Peyer's patch (tissue), 4 donors: Measurements from ENCODE around the gene PAOX. TPM values are rescaled to one million over a fixed set of nuclear protein-coding genes. Genes with fewer than 3 reads are reported as not detected.

ENCODE experiments used
- DNase-seq, 3 donors: peaks; one replicate each; pipeline ENCODE4 v3.0.0-alpha.2; 2017 to 2019
- H3K27ac ChIP-seq, 4 donors: fragments of 200-600 bp; sonication (generic); one replicate each; pipeline ENCODE4 v1.5.1; 2016 to 2019
- H3K27me3 ChIP-seq, 2 donors: fragments of 200-600 bp; sonication (generic); one replicate each; pipeline ENCODE4 v1.5.1; 2019
- H3K36me3 ChIP-seq, 3 donors: fragments of 200-600 bp; sonication (generic); one replicate each; pipeline ENCODE4 v1.5.1; 2016 to 2019
- H3K4me1 ChIP-seq, 4 donors: fragments of 200-600 bp; sonication (generic); one replicate each; pipeline ENCODE4 v1.5.1; 2016 to 2019
- H3K4me3 ChIP-seq, 4 donors: fragments of 200-600 bp; sonication (generic); 1 replicate in 3 of 4; 2 replicates in 1 of 4; pipeline ENCODE4 v1.5.1; 2016 to 2019; ENCODE audit warnings: mild to moderate bottlenecking in 1 of 4
- H3K9me3 ChIP-seq, 4 donors: fragments of 200-600 bp; sonication (generic); one replicate each; pipeline ENCODE4 v1.5.1; 2016 to 2019; ENCODE audit warnings: mild to moderate bottlenecking in 1 of 4
- POLR2A ChIP-seq, 2 donors: fragments of 450-650 bp; IDR thresholded peaks; one replicate each; pipeline ENCODE4 v1.5.1; 2017; ENCODE audit warnings: antibody characterized with exemption in 2 of 2, mild to moderate bottlenecking in 2 of 2, moderate library complexity in 2 of 2
- total RNA-seq, 4 donors: library from RNA; depleted of rRNA; stranded (reverse); fragments of >200 nt; gene quantifications; one replicate each; pipeline ENCODE4 v1.1.0, GENCODE V29; 2016
- TF ChIP-seq, protein P1 (sequence below), 6 experiments: fragments of 450-650 bp in 4 of 6; fragments of 200-600 bp in 2 of 6; sonication (generic) in 1 of 6; IDR thresholded peaks; one replicate each; pipeline ENCODE4 v1.5.1; 2017 to 2019; ENCODE audit warnings: antibody characterized with exemption in 6 of 6, mild to moderate bottlenecking in 3 of 6, moderate library complexity in 1 of 6

The PAOX gene
- total RNA-seq, 4 donors from 2014 or later, result 19.8 to 53.7 (median 36.9) TPM

GRCh38 chr10:133396035-133396624 is 17.1 kb downstream of the PAOX start:
- DNase-seq, result peak in 1 of 3 donors; percentile 41
- TF ChIP-seq, protein P1, sequence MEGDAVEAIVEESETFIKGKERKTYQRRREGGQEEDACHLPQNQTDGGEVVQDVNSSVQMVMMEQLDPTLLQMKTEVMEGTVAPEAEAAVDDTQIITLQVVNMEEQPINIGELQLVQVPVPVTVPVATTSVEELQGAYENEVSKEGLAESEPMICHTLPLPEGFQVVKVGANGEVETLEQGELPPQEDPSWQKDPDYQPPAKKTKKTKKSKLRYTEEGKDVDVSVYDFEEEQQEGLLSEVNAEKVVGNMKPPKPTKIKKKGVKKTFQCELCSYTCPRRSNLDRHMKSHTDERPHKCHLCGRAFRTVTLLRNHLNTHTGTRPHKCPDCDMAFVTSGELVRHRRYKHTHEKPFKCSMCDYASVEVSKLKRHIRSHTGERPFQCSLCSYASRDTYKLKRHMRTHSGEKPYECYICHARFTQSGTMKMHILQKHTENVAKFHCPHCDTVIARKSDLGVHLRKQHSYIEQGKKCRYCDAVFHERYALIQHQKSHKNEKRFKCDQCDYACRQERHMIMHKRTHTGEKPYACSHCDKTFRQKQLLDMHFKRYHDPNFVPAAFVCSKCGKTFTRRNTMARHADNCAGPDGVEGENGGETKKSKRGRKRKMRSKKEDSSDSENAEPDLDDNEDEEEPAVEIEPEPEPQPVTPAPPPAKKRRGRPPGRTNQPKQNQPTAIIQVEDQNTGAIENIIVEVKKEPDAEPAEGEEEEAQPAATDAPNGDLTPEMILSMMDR (IDR thresholded peaks at IDR 0.05), result no peak
- no peak for TF ChIP-seq POLR2A (IDR thresholded peaks at IDR 0.05)
- H3K27ac ChIP-seq, result no peak overlapping the region
- peaks cover 0 to 53% (median 0%) of the 10 kb centered on the region in 3 donors for H3K36me3 ChIP-seq
- peaks cover 0 to 11% (median 7%) of the 10 kb centered on the region in 4 donors for H3K4me1 ChIP-seq
- no peaks in the 10 kb centered on the region for H3K27me3 ChIP-seq
- no peaks in the 10 kb centered on the region for H3K9me3 ChIP-seq
- H3K4me3 ChIP-seq, result no peak overlapping the region

DNA sequence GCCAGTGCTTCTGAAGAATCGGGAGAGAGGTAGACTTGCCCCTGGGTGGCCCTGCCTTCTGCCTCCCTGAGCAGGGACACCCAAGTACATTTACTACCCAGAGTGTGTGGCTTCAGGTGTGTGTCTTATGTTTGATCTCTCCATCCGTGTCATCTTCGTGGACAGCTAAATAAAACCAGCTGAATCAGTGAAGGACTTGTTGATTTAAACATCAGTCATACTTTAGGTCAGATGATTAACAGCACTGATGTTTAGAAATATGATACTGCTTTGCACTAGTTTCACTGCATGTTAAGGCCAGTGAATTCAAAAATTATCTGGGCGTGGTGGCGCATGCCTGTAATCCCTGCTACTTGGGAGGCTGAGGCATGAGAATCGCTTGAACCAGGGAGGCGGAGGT is 18.9 kb downstream of the PAOX start:
- TF ChIP-seq, protein P1 (IDR thresholded peaks at IDR 0.05), result no peak
- TF ChIP-seq POLR2A (IDR thresholded peaks at IDR 0.05), result no peak
- DNase-seq, result peak in 1 of 3 donors; percentile 30
- Histone ChIP-seq H3K27me3 (no peaks in the 10 kb centered on the region), H3K4me3 (no peak overlapping the region), H3K36me3 (peaks cover 0 to 63% (median 0%) of the 10 kb centered on the region in 3 donors), H3K9me3 (no peaks in the 10 kb centered on the region), H3K4me1 (peaks cover 0 to 7% (median 4%) of the 10 kb centered on the region in 4 donors), H3K27ac (no peak overlapping the region)

DNA sequence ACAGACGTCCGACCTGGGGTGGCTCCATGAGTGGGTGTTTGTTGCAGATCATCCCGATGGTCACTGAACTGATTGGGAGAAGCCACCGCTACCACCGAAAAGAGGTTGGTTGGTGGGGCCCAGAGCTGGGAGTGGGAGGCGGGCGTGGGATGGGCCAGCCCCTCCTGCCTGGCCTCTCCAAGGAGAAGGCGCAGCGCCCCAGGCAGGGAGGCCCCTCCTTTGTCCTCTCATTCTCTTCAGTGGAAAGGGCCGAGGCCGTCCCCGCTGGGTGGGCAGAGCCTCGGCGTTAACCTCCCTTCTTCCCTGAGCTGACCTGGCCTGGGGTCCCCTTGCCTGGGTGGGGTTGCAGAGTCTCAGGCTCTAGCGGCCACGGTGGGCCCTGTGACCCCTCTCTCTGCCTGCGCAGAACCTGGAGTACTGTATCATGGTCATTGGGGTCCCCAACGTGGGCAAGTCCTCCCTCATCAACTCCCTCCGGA is 20.1 kb downstream of the PAOX start:
- peak in 1 of 3 donors; percentile 41 for DNase-seq
- peaks cover 0 to 69% (median 0%) of the 10 kb centered on the region in 3 donors for H3K36me3 ChIP-seq
- TF ChIP-seq, protein P1 (IDR thresholded peaks at IDR 0.05), result no peak
- TF ChIP-seq POLR2A (IDR thresholded peaks at IDR 0.05), result no peak
- H3K4me3 ChIP-seq, result no peak overlapping the region
- no peak overlapping the region for H3K27ac ChIP-seq
- peaks cover 0 to 7% (median 3%) of the 10 kb centered on the region in 4 donors for H3K4me1 ChIP-seq
- H3K9me3 ChIP-seq, result no peaks in the 10 kb centered on the region
- no peaks in the 10 kb centered on the region for H3K27me3 ChIP-seq

DNA sequence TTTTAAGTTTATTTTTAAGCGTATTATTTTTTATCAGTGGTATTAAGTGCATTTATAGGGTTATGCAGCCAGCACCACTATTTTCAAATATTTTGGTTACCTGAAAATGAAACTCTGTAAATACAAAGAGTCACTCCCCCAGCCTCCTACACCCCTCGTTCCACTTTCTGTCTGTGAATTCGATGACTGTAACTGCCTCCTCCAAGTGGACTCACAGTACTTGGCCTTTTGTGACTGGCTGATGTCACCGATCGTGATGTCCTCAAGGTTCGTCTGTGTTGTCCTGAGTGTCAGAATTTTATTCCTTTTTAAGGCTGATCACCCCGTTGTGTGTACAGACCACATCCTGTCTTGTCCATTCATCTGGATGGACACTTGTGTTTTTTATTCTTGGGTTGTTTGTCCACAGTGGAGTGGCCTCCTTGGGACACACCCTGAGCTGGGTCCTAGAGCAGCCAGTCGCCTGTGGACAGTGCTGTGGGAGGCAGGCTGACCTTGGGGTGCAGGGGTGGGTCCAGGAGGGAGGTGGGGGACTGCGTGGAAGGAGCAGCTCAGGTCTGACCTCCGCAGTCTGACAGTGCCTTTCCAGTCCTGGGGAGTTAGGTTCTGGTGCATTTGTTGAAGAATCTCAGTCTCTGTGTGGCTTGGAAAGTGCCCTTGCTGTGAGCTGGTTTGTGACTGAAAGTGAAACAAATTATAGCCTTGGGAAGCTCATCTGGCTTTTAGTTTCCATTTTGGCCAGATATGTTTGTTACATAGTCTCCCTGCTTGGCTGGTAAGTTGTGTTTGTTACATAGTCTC is 21.8 kb downstream of the PAOX start:
- H3K9me3 ChIP-seq, result no peaks in the 10 kb centered on the region
- H3K36me3 ChIP-seq, result peaks cover 0 to 80% (median 0%) of the 10 kb centered on the region in 3 donors
- no peaks in the 10 kb centered on the region for H3K27me3 ChIP-seq
- DNase-seq, result peak in 1 of 3 donors; percentile 40
- no peaks in the 10 kb centered on the region for H3K4me1 ChIP-seq
- peak overlapping the region; percentile 27 to 69 (median 58) for H3K27ac ChIP-seq
- TF ChIP-seq, protein P1 (IDR thresholded peaks at IDR 0.05), result no peak
- TF ChIP-seq POLR2A (IDR thresholded peaks at IDR 0.05), result no peak
- no peak overlapping the region for H3K4me3 ChIP-seq

GRCh38 chr10:133401500-133401899 is 22.4 kb downstream of the PAOX start:
- Histone ChIP-seq H3K4me3 (no peak overlapping the region), H3K27ac (peak overlapping the region; percentile 40 to 69 (median 58)), H3K4me1 (no peaks in the 10 kb centered on the region), H3K36me3 (peaks cover 0 to 80% (median 0%) of the 10 kb centered on the region in 3 donors), H3K27me3 (no peaks in the 10 kb centered on the region), H3K9me3 (no peaks in the 10 kb centered on the region)
- TF ChIP-seq POLR2A (IDR thresholded peaks at IDR 0.05), result no peak
- TF ChIP-seq, protein P1 (IDR thresholded peaks at IDR 0.05), result no peak
- DNase-seq, result peak in 1 of 3 donors; percentile 42
